ENCODE measurements around the gene ANO10.
"Not testable (repeated sequence)": the region's sequence is repeated elsewhere in the genome, so short reads cannot be mapped to it uniquely, and the experiment has no call there.

ANO10 gene

GRCh38 chr3:43521941-43522340 lies 99.9 kb downstream of the ANO10 start:
- Histone ChIP-seq H3K27ac (ENCODE audit: low read depth, low read length) (no peak overlapping the region), H3K4me3 (ENCODE audit: low read length) (no peak overlapping the region), H2AK5ac (ENCODE audit: low read length) (no peak overlapping the region), H3K79me2 (ENCODE audit: control insufficient read depth, insufficient read depth, low read length) (no peaks in the 10 kb centered on the region), H3K4ac (ENCODE audit: low read depth, low read length) (no peak overlapping the region), H2BK5ac (ENCODE audit: low read length) (no peak overlapping the region), H3K4me1 (ENCODE audit: control insufficient read depth, low read depth, low read length) (no peaks in the 10 kb centered on the region), H4K8ac (ENCODE audit: low read depth, low read length) (no peak overlapping the region), H3K23ac (ENCODE audit: low read length) (no peak overlapping the region), H3K18ac (ENCODE audit: low read length) (no peak overlapping the region), H4K5ac (ENCODE audit: low read length) (no peak overlapping the region), H2BK120ac (ENCODE audit: low read depth, low read length) (no peak overlapping the region), H2BK15ac (replicated peaks; ENCODE audit: low read depth) (no peak overlapping the region), H3K56ac (ENCODE audit: low read length) (no peak overlapping the region), H3K4me2 (ENCODE audit: low read length) (no peak overlapping the region), H3K36me3 (ENCODE audit: control insufficient read depth, insufficient read depth, low read length) (no peaks in the 10 kb centered on the region), H3K9ac (ENCODE audit: low read length) (no peak overlapping the region), H3K27me3 (ENCODE audit: insufficient read depth, low read length, poor library complexity) (no peaks in the 10 kb centered on the region), H3K79me1 (ENCODE audit: low read length) (no peaks in the 10 kb centered on the region)
- no CpG with 5 or more reads among the region's 1 CpG for WGBS (ENCODE audit: extremely low coverage, insufficient coverage, low lambda C conversion rate)
- DNase-seq: no peak

- H3K4me3 ChIP-seq (ENCODE audit: low read length); H3K4ac ChIP-seq (ENCODE audit: low read depth, low read length); H3K23ac ChIP-seq (ENCODE audit: low read length); H3K27me3 ChIP-seq (ENCODE audit: insufficient read depth, low read length, poor library complexity); H4K8ac ChIP-seq (ENCODE audit: low read depth, low read length); H3K9ac ChIP-seq (ENCODE audit: low read length); H2BK15ac ChIP-seq (replicated peaks; ENCODE audit: low read depth); H3K56ac ChIP-seq (ENCODE audit: low read length); DNase-seq; H3K79me1 ChIP-seq (ENCODE audit: low read length); H3K36me3 ChIP-seq (ENCODE audit: control insufficient read depth, insufficient read depth, low read length); H3K4me1 ChIP-seq (ENCODE audit: control insufficient read depth, low read depth, low read length); H4K5ac ChIP-seq (ENCODE audit: low read length); H3K4me2 ChIP-seq (ENCODE audit: low read length); H2BK120ac ChIP-seq (ENCODE audit: low read depth, low read length); H3K18ac ChIP-seq (ENCODE audit: low read length); H2AK5ac ChIP-seq (ENCODE audit: low read length); H3K27ac ChIP-seq (ENCODE audit: low read depth, low read length); H2BK5ac ChIP-seq (ENCODE audit: low read length); H3K79me2 ChIP-seq (ENCODE audit: control insufficient read depth, insufficient read depth, low read length): not testable (repeated sequence)
- WGBS (ENCODE audit: extremely low coverage, insufficient coverage, low lambda C conversion rate): no CpG with 5 or more reads among the region's 7 CpGs
These were observed 103.3 kb downstream of the ANO10 start for GRCh38 chr3:43518515-43518914.

GRCh38 chr3:43515970-43516635 lies 105.7 kb downstream of the ANO10 start:
- Histone ChIP-seq H3K56ac (ENCODE audit: low read length) (no peak overlapping the region), H3K79me1 (ENCODE audit: low read length) (no peaks in the 10 kb centered on the region), H3K4ac (ENCODE audit: low read depth, low read length) (no peak overlapping the region), H3K36me3 (ENCODE audit: control insufficient read depth, insufficient read depth, low read length) (no peaks in the 10 kb centered on the region), H3K9ac (ENCODE audit: low read length) (no peak overlapping the region), H2BK5ac (ENCODE audit: low read length) (no peak overlapping the region), H2BK120ac (ENCODE audit: low read depth, low read length) (no peak overlapping the region), H4K5ac (ENCODE audit: low read length) (no peak overlapping the region), H4K8ac (ENCODE audit: low read depth, low read length) (no peak overlapping the region), H3K79me2 (ENCODE audit: control insufficient read depth, insufficient read depth, low read length) (no peaks in the 10 kb centered on the region), H3K4me1 (ENCODE audit: control insufficient read depth, low read depth, low read length) (no peaks in the 10 kb centered on the region), H3K4me3 (ENCODE audit: low read length) (no peak overlapping the region), H3K27me3 (ENCODE audit: insufficient read depth, low read length, poor library complexity) (no peaks in the 10 kb centered on the region), H2BK15ac (replicated peaks; ENCODE audit: low read depth) (no peak overlapping the region), H2AK5ac (ENCODE audit: low read length) (no peak overlapping the region), H3K23ac (ENCODE audit: low read length) (no peak overlapping the region), H3K27ac (ENCODE audit: low read depth, low read length) (no peak overlapping the region), H3K18ac (ENCODE audit: low read length) (no peak overlapping the region), H3K4me2 (ENCODE audit: low read length) (no peak overlapping the region)
- WGBS (ENCODE audit: extremely low coverage, insufficient coverage, low lambda C conversion rate): no CpG with 5 or more reads among the region's 9 CpGs
- no peak for DNase-seq

- no peak overlapping the region for H2BK15ac ChIP-seq (replicated peaks; ENCODE audit: low read depth)
- no peak overlapping the region for H4K5ac ChIP-seq (ENCODE audit: low read length)
- no peaks in the 10 kb centered on the region for H3K4me1 ChIP-seq (ENCODE audit: control insufficient read depth, low read depth, low read length)
- H3K4ac ChIP-seq (ENCODE audit: low read depth, low read length): no peak overlapping the region
- H3K4me2 ChIP-seq (ENCODE audit: low read length): no peak overlapping the region
- no peak overlapping the region for H3K4me3 ChIP-seq (ENCODE audit: low read length)
- no peaks in the 10 kb centered on the region for H3K79me2 ChIP-seq (ENCODE audit: control insufficient read depth, insufficient read depth, low read length)
- no peak overlapping the region for H3K27ac ChIP-seq (ENCODE audit: low read depth, low read length)
- no peak overlapping the region for H2BK120ac ChIP-seq (ENCODE audit: low read depth, low read length)
- no peak overlapping the region for H3K18ac ChIP-seq (ENCODE audit: low read length)
- no peaks in the 10 kb centered on the region for H3K36me3 ChIP-seq (ENCODE audit: control insufficient read depth, insufficient read depth, low read length)
- no peak overlapping the region for H2BK5ac ChIP-seq (ENCODE audit: low read length)
- H3K56ac ChIP-seq (ENCODE audit: low read length): no peak overlapping the region
- no peak overlapping the region for H3K9ac ChIP-seq (ENCODE audit: low read length)
- no peak overlapping the region for H4K8ac ChIP-seq (ENCODE audit: low read depth, low read length)
- WGBS (ENCODE audit: extremely low coverage, insufficient coverage, low lambda C conversion rate): no CpG with 5 or more reads among the region's 2 CpGs
- no peak for DNase-seq
- no peaks in the 10 kb centered on the region for H3K27me3 ChIP-seq (ENCODE audit: insufficient read depth, low read length, poor library complexity)
- no peak overlapping the region for H3K23ac ChIP-seq (ENCODE audit: low read length)
- H2AK5ac ChIP-seq (ENCODE audit: low read length): no peak overlapping the region
- H3K79me1 ChIP-seq (ENCODE audit: low read length): no peaks in the 10 kb centered on the region
These were observed 106.4 kb downstream of the ANO10 start for GRCh38 chr3:43515208-43515917.

GRCh38 chr3:43512754-43513404 lies 108.9 kb downstream of the ANO10 start:
- no peak overlapping the region for H4K8ac ChIP-seq (ENCODE audit: low read depth, low read length)
- no peak overlapping the region for H3K4ac ChIP-seq (ENCODE audit: low read depth, low read length)
- H2BK15ac ChIP-seq (replicated peaks; ENCODE audit: low read depth): no peak overlapping the region
- no peak overlapping the region for H2AK5ac ChIP-seq (ENCODE audit: low read length)
- no peak overlapping the region for H2BK5ac ChIP-seq (ENCODE audit: low read length)
- no peak overlapping the region for H3K4me3 ChIP-seq (ENCODE audit: low read length)
- no peak overlapping the region for H2BK120ac ChIP-seq (ENCODE audit: low read depth, low read length)
- H3K18ac ChIP-seq (ENCODE audit: low read length): no peak overlapping the region
- no peaks in the 10 kb centered on the region for H3K27me3 ChIP-seq (ENCODE audit: insufficient read depth, low read length, poor library complexity)
- H3K79me2 ChIP-seq (ENCODE audit: control insufficient read depth, insufficient read depth, low read length): no peaks in the 10 kb centered on the region
- H3K4me2 ChIP-seq (ENCODE audit: low read length): no peak overlapping the region
- no peaks in the 10 kb centered on the region for H3K4me1 ChIP-seq (ENCODE audit: control insufficient read depth, low read depth, low read length)
- DNase-seq: no peak
- no peaks in the 10 kb centered on the region for H3K36me3 ChIP-seq (ENCODE audit: control insufficient read depth, insufficient read depth, low read length)
- no peak overlapping the region for H4K5ac ChIP-seq (ENCODE audit: low read length)
- no peaks in the 10 kb centered on the region for H3K79me1 ChIP-seq (ENCODE audit: low read length)
- no peak overlapping the region for H3K56ac ChIP-seq (ENCODE audit: low read length)
- WGBS (ENCODE audit: extremely low coverage, insufficient coverage, low lambda C conversion rate): 100% methylated on average over 1 of the region's 5 CpGs
- no peak overlapping the region for H3K9ac ChIP-seq (ENCODE audit: low read length)
- no peak overlapping the region for H3K27ac ChIP-seq (ENCODE audit: low read depth, low read length)
- no peak overlapping the region for H3K23ac ChIP-seq (ENCODE audit: low read length)
